Measurements from ENCODE around the gene ANK2. TPM values are rescaled to one million over a fixed set of nuclear protein-coding genes. Genes with fewer than 3 reads are reported as not detected.

Gene ANK2
- total RNA-seq, 1 experiment from 2014 or later = 5.5 TPM

DNA sequence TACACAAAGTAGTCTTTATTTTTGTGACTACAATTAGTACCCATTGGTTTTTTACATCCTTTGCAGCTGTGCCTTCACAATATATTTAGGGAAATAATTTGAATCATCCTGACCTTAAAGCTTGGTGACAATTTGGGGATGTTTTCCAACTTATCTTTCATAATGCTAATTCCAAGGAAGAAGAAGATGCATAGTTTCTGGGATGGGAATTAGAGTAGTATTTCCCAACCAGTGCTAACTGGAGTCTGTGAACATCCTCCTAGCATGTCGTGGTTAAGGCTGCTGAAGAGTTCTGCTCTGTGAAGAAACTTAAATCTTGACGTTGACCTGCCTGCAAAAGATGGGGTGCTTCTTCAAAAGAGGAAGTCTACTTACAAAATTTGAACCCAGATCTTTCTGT is 173.5 kb downstream of the ANK2 start:
- Histone ChIP-seq H3K27me3 (ENCODE audit: control insufficient read depth, insufficient read depth, low read length) (no peaks in the 10 kb centered on the region), H3K9me3 (ENCODE audit: control insufficient read depth, insufficient read depth, low read depth, low read length) (no peaks in the 10 kb centered on the region), H3K4me1 (ENCODE audit: control insufficient read depth, insufficient read depth, low read length) (no peaks in the 10 kb centered on the region), H3K27ac (ENCODE audit: low read length) (no peak overlapping the region), H3K36me3 (ENCODE audit: control insufficient read depth, insufficient read depth, low read length) (no peaks in the 10 kb centered on the region), H3K4me3 (ENCODE audit: low read depth in 2 of 2, low read length in 2 of 2) (no peak overlapping the region)
- intact Hi-C loops (cut with micrococcal nuclease; ENCODE audit: unreplicated experiment) (no loop called here), in situ Hi-C loops (cut with HindIII; ENCODE audit: low pct_unique_long_range_greater_than_20kb, low sequenced_read_pairs) (no loop called here)
- DNase-seq (ENCODE audit: low read depth, low spot score) (no peak), ATAC-seq (no peak)
- ChIA-PET CTCF (no interaction called here), POLR2A (no interaction called here)
- no TSS peak for BruUV-seq (replicated peaks)
- TF ChIP-seq, protein P1, sequence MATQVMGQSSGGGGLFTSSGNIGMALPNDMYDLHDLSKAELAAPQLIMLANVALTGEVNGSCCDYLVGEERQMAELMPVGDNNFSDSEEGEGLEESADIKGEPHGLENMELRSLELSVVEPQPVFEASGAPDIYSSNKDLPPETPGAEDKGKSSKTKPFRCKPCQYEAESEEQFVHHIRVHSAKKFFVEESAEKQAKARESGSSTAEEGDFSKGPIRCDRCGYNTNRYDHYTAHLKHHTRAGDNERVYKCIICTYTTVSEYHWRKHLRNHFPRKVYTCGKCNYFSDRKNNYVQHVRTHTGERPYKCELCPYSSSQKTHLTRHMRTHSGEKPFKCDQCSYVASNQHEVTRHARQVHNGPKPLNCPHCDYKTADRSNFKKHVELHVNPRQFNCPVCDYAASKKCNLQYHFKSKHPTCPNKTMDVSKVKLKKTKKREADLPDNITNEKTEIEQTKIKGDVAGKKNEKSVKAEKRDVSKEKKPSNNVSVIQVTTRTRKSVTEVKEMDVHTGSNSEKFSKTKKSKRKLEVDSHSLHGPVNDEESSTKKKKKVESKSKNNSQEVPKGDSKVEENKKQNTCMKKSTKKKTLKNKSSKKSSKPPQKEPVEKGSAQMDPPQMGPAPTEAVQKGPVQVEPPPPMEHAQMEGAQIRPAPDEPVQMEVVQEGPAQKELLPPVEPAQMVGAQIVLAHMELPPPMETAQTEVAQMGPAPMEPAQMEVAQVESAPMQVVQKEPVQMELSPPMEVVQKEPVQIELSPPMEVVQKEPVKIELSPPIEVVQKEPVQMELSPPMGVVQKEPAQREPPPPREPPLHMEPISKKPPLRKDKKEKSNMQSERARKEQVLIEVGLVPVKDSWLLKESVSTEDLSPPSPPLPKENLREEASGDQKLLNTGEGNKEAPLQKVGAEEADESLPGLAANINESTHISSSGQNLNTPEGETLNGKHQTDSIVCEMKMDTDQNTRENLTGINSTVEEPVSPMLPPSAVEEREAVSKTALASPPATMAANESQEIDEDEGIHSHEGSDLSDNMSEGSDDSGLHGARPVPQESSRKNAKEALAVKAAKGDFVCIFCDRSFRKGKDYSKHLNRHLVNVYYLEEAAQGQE (IDR thresholded peaks at IDR 0.05; ENCODE audit: insufficient read depth in 1 of 2, low read depth in 2 of 2, low read length in 1 of 2) = no peak
- TF ChIP-seq SIN3A (IDR thresholded peaks at IDR 0.05; ENCODE audit: borderline replicate concordance, insufficient read depth, low read depth, low read length) (no peak), TCF7L2 (IDR thresholded peaks at IDR 0.05; ENCODE audit: low read depth, low read length) (no peak), POLR2AphosphoS5 (IDR thresholded peaks at IDR 0.05; ENCODE audit: low read depth, low read length) (no peak)
- TF ChIP-seq, protein P2, sequence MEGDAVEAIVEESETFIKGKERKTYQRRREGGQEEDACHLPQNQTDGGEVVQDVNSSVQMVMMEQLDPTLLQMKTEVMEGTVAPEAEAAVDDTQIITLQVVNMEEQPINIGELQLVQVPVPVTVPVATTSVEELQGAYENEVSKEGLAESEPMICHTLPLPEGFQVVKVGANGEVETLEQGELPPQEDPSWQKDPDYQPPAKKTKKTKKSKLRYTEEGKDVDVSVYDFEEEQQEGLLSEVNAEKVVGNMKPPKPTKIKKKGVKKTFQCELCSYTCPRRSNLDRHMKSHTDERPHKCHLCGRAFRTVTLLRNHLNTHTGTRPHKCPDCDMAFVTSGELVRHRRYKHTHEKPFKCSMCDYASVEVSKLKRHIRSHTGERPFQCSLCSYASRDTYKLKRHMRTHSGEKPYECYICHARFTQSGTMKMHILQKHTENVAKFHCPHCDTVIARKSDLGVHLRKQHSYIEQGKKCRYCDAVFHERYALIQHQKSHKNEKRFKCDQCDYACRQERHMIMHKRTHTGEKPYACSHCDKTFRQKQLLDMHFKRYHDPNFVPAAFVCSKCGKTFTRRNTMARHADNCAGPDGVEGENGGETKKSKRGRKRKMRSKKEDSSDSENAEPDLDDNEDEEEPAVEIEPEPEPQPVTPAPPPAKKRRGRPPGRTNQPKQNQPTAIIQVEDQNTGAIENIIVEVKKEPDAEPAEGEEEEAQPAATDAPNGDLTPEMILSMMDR (IDR thresholded peaks at IDR 0.05) = no peak

DNA sequence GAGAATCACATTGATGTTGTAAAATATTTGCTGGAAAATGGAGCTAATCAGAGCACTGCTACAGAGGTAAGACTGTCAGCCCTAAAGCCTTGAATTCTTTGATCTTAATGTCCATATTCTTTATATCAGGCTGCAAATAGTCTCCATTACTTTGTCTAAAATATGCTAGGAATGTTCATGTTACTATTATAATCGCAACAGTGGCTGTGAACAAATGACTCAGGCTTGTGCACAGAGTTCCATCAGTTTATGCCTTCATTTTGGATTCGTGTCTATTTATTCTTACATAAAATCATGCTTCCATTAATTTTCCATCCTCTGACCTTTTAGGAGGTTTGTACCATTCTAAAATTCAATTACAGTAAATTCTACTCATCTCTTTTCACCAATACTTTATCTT is 182.7 kb downstream of the ANK2 start:
- Histone ChIP-seq H3K4me3 (ENCODE audit: low read depth in 2 of 2, low read length in 2 of 2) (no peak overlapping the region), H3K4me1 (ENCODE audit: control insufficient read depth, insufficient read depth, low read length) (no peaks in the 10 kb centered on the region), H3K36me3 (ENCODE audit: control insufficient read depth, insufficient read depth, low read length) (no peaks in the 10 kb centered on the region), H3K9me3 (ENCODE audit: control insufficient read depth, insufficient read depth, low read depth, low read length) (no peaks in the 10 kb centered on the region), H3K27ac (ENCODE audit: low read length) (no peak overlapping the region), H3K27me3 (ENCODE audit: control insufficient read depth, insufficient read depth, low read length) (no peaks in the 10 kb centered on the region)
- DNase-seq (ENCODE audit: low read depth, low spot score) (no peak), ATAC-seq (no peak)
- no TSS peak for BruUV-seq (replicated peaks)
- ChIA-PET POLR2A (interaction anchor here (0.6 kb wide), 1 partner anchor 20 kb away, joined by 9 read pairs; no protein-coding TSS in a partner anchor), CTCF (no interaction called here)
- in situ Hi-C loops (cut with HindIII; ENCODE audit: low pct_unique_long_range_greater_than_20kb, low sequenced_read_pairs) (no loop called here), intact Hi-C loops (cut with micrococcal nuclease; ENCODE audit: unreplicated experiment) (no loop called here)
- TF ChIP-seq SIN3A (IDR thresholded peaks at IDR 0.05; ENCODE audit: borderline replicate concordance, insufficient read depth, low read depth, low read length) (no peak), TCF7L2 (IDR thresholded peaks at IDR 0.05; ENCODE audit: low read depth, low read length) (no peak), POLR2AphosphoS5 (IDR thresholded peaks at IDR 0.05; ENCODE audit: low read depth, low read length) (no peak)
- TF ChIP-seq, protein P1 (IDR thresholded peaks at IDR 0.05; ENCODE audit: insufficient read depth in 1 of 2, low read depth in 2 of 2, low read length in 1 of 2) = no peak
- TF ChIP-seq, protein P2 (IDR thresholded peaks at IDR 0.05) = no peak

Measured in Panc1 (cell line).